Measurements from ENCODE around the gene EGFR.

- TF ChIP-seq EZH2 (IDR thresholded peaks at IDR 0.05; ENCODE audit: low read length, unreplicated experiment) = no peak
- TF ChIP-seq CTCF (conservative IDR thresholded peaks at IDR 0.05; ENCODE audit: low read depth, low read length) = no peak
- no peak for TF ChIP-seq EZH2phosphoT487 (IDR thresholded peaks at IDR 0.05; ENCODE audit: borderline replicate concordance, low read length)
Measured at GRCh38 chr7:55122263-55122662, 103.4 kb downstream of the EGFR start.
